ENCODE data around the gene METTL1.
"Not testable (repeated sequence)": the region's sequence is repeated elsewhere in the genome, so short reads cannot be mapped to it uniquely, and the experiment has no call there.

The METTL1 gene

GRCh38 chr12:57726151-57726883 is 45.6 kb downstream of the METTL1 start:
- DNase-seq (ENCODE audit: insufficient read length, low spot score) = peak; percentile 96
- peak; percentile 97 for FAIRE-seq

DNA sequence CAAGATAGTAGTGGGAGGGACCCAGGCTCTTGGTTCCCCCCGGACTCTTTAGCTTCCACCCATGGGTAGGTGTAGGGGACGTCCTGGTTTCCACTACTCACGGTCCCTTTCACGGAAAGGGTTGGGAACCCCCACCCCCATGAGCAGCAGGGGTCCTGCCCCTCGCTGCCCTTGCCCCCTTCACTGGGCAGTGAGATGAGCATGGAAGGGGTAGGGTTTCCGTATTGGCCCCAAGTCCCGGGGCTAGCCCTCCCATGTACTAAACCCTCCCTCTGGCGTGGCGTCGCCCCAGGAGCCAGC is 46.1 kb downstream of the METTL1 start:
- DNase-seq (ENCODE audit: insufficient read length, low spot score) (no peak), FAIRE-seq (no peak)

- no peak for FAIRE-seq
- no peak for DNase-seq (ENCODE audit: insufficient read length, low spot score)
Measured at GRCh38 chr12:57724936-57725740, 46.8 kb downstream of the METTL1 start.

DNA sequence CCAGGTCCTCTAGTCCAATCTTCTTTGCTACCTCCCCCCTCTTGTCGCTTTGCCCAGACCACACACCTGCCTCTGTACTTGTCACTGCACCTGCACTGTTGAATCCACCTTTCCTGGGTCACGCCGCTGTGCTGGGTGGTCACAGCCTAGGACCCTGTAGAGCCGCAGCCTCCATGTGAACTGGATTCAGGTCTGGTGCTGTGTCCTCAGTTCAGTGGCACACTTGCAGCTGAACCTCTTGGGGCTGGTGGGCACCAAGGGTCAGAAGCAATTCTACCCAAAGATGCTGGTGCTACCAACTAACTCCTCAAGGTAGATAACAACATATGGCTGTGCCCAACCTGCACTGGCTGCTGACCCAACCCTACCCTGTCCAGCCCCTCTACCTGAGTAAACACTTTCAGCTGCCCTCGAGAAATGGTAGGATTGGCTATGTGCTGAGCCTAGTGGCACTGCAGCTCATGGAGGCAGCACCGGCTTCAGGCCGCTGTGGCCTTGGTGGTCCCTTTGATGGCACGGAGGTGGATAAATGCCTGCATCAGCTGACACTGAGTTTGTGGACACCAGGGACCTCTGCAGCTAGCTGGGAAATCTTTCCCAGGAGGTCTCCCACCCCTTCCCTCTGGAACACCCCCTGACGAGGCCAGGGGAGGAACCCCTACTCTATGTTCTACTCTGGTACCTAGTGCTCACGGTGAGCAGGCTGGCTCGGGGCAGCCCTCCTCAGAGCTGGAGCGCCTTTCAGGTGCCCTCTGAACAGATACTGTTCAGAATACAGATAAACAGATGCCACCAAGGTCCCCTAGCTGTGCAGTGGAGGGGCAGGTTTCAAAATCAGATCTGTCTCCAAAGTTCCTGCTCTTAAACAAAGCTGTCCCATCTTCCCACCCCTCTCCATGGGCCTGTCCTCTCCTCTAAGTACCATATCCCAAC is 47.6 kb downstream of the METTL1 start:
- FAIRE-seq = no peak

DNA sequence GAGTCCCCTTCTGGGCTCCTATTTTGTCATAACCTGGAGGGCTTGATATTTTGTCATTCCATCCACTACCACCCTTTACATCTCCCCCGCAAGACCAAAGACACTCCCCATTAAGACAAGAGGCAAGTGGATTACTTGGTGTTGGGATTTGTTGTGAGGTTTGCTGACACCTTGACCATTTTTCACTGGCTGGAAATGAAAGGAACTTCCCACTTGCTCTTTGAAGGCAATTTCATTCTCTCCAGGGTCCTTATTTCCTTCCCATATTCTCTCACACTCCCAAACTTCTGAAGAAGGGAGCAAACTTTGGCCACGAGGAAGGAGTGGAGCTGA is 48.3 kb downstream of the METTL1 start:
- FAIRE-seq (no peak), DNase-seq (ENCODE audit: insufficient read length, low spot score) (no peak)

More for the DNA sequence above, 47.6 kb downstream of the METTL1 start:
- DNase-seq (ENCODE audit: insufficient read length, low spot score) = no peak

DNA sequence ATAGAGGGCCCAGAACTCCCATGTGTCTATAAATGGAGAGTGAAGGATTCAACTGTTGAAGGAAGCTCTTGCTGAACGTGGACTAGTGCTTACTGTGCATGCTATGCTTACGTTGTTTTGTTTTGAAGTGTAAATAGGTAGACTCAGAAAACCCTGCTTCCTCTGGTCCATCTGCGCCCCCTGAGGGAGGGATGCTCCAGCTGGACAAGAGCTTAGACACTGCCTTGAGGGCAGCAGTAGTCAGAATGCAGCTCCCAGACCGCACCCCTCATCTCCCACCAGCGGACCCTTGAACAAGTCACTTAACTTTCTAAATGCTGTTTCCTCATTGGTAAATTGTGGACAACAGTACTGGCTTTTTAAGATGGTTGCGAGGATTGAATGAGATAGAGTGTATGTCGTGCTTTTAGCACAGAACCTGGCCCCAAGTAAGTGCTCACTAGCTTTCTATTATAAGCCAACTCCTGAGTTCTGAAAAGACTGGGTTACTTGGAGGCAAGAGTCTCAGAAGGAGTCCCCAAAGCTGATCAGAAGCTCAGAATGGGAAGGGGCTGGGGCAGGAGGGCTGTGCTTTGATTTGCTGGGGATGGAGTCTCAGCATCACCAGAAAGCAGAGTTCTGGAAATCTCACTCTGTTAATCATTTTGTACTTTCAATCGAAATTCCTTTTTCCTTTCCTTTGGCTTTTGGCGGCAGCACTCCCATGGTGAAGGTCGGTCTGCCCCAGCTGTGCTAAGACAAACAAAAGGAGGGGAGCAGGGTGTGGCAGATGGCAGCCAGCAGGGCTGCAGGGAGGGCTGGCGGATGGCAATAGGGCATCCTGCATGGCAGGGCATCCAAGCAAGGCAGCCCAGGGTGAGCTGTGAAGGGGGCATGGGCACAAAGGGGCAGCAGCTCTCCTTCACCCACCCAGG is 48.9 kb downstream of the METTL1 start:
- FAIRE-seq = no peak
- DNase-seq (ENCODE audit: insufficient read length, low spot score) = no peak

GRCh38 chr12:57721846-57722608 is 49.9 kb downstream of the METTL1 start:
- not testable (repeated sequence) for FAIRE-seq; DNase-seq (ENCODE audit: insufficient read length, low spot score)

- no peak for DNase-seq (ENCODE audit: insufficient read length, low spot score)
- FAIRE-seq = no peak
Measured at GRCh38 chr12:57720606-57721595, 51.0 kb downstream of the METTL1 start.

DNA sequence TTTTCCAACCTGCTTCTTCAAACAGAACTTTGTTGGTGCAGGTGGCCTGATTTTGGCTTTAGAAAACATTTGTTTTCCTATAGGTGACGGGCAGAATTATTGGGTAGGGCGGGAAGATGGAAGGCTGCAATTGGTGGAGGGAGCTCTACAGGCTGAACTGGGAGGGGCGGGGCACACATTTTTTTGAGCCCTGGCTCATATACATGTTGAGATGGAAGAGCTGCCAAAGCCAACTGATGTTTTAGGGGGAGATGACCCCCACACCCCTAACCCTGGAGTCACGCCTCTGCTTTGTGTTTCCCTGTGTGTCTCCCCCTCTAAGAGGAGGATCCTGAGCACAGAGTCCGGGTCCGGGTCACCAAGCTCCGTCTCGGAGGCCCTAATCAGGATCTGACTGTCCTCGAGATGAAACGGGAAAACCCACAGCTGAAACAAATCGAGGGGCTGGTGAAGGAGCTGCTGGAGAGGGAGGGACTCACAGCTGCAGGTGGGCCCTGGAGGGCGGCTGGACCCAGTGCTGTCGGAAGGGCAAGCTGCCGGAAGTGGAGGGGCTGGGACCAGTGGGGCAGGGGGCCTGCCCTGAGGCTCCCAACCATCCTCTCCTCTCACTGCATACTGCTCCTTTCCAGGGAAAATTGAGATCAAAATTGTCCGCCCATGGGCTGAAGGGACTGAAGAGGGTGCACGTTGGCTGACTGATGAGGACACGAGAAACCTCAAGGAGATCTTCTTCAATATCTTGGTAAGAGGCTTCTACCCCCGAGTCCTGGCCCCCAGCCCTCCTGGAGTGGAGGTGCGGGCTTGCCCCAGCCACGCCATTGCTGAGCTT is 51.9 kb downstream of the METTL1 start:
- no peak for DNase-seq (ENCODE audit: insufficient read length, low spot score)
- no peak for FAIRE-seq

DNA sequence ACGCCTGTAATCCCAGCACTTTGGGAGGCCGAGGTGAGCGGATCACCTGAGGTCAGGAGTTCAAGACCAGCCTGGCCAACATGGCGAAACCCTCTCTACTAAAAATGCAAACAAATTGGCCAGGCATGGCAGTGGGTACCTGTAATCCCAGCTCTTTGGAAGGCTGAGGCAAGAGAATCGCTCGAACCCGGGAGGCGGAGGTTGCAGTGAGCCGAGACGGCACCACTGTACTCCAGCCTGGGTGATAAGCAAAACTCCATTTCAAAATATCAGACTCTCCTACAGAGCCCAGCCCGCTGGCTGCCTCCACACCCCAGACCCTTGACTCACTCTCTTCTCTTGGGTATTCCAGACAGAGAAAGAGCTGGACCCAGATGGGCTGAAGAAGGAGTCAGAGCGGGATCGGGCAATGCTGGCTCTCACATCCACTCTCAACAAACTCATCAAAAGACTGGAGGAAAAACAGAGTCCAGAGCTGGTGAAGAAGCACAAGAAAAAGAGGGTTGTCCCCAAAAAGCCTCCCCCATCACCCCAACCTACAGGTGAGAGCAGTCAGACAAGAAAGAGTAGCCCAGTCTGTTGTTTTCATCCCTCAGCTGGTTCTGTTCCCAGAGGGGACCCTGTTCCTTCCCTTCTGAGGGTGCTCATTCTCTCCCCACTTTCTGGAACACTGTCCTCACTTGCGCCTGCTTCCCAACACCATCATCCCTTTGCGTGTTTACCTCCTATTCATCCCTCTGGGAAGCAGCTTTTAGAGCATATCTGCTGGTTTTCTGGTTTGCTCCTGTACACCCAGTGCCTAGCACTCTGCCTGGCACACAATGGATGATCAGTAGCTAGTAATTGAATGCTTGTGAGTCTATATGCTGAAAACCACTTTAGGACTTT is 53.0 kb downstream of the METTL1 start:
- FAIRE-seq (no peak), DNase-seq (ENCODE audit: insufficient read length, low spot score) (no peak)

Data from HTR-8/SVneo (cell line).